Measurements from ENCODE around the gene USP22. TPM values are rescaled to one million over a fixed set of nuclear protein-coding genes. Genes with fewer than 3 reads are reported as not detected.

Gene USP22
- total and polyA plus RNA-seq, 10 of the 15 experiments (the other 5 are each of a cell fraction or from before 2014, with no cell fraction given): 10.8 to 218 (median 98.8) TPM

- no peak for TF ChIP-seq PRDM15 (CRISPR knock-in tag; IDR thresholded peaks at IDR 0.05)
- peak; percentile 99 for TF ChIP-seq RUNX3 (IDR thresholded peaks at IDR 0.05; ENCODE audit: low read length)
- no peak for TF ChIP-seq WRNIP1 (IDR thresholded peaks at IDR 0.05; ENCODE audit: borderline replicate concordance, low read depth, low read length)
- peak; percentile 50; the same call in 1 of the 2 replicates for TF ChIP-seq MLLT1 (IDR thresholded peaks at IDR 0.05)
- no peak for TF ChIP-seq SIX5 (IDR thresholded peaks at IDR 0.05; ENCODE audit: low read depth, low read length, severe bottlenecking)
- peak; percentile 68 for TF ChIP-seq IKZF1 (conservative IDR thresholded peaks at IDR 0.05)
- 0 out of 2 replicates have a peak, but pooled peaks have one; percentile 13 for TF ChIP-seq JUNB (IDR thresholded peaks at IDR 0.05)
- TF ChIP-seq ATF2 (IDR thresholded peaks at IDR 0.05; ENCODE audit: low read length): peak; percentile 79
- TF ChIP-seq CBFB (IDR thresholded peaks at IDR 0.05; ENCODE audit: low read depth): peak; percentile 93
- TF ChIP-seq NFIC (IDR thresholded peaks at IDR 0.05; ENCODE audit: low read depth, low read length): peak; percentile 66; the same call in 1 of the 2 replicates
- no peak for TF ChIP-seq LARP7 (IDR thresholded peaks at IDR 0.05)
- TF ChIP-seq EED (IDR thresholded peaks at IDR 0.05; ENCODE audit: low read depth): peak; percentile 73
These were observed 8.2 kb downstream of the USP22 start (continued) for GRCh38 chr17:21034340-21035235.
